Omental fat pad (tissue), 4 donors: ENCODE measurements around the gene CCSAP. TPM values are rescaled to one million over a fixed set of nuclear protein-coding genes. Genes with fewer than 3 reads are reported as not detected.
A peak's percentile ranks its signal among the peaks of the same experiment; 100 is the strongest.

Source experiments
- ATAC-seq: fragments of 150-250 bp; one replicate; pipeline ENCODE4 v1.9.1; 2016; ENCODE audit warnings: mild to moderate bottlenecking, moderate library complexity; ENCODE audit not compliant: low FRiP score
- DNase-seq: peaks from one replicate; pipeline ENCODE4 v3.0.0-alpha.2; 2019; ENCODE audit warnings: low spot score
- total RNA-seq, 4 donors: library from RNA; depleted of rRNA; stranded (reverse); fragments of >200 nt; gene quantifications; one replicate each; pipeline ENCODE4 v1.1.0, GENCODE V29; 2016
- TF ChIP-seq, protein P1 (sequence below), 3 donors: fragments of 450-650 bp; IDR thresholded peaks; one replicate each; pipeline ENCODE4 v1.5.1; 2016 to 2017; ENCODE audit warnings: antibody characterized with exemption in 3 of 3, mild to moderate bottlenecking in 3 of 3, moderate library complexity in 2 of 3

Gene CCSAP, protein sequence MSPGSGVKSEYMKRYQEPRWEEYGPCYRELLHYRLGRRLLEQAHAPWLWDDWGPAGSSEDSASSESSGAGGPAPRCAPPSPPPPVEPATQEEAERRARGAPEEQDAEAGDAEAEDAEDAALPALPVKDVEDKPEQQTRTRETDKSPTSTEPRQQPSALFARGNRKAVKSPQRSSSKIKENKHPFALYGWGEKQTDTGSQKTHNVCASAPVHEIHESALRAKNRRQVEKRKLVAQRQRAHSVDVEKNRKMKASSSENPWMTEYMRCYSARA
- 1 to 10 TPM; 2.5 to 6.0 (median 4.4) TPM for total RNA-seq

DNA sequence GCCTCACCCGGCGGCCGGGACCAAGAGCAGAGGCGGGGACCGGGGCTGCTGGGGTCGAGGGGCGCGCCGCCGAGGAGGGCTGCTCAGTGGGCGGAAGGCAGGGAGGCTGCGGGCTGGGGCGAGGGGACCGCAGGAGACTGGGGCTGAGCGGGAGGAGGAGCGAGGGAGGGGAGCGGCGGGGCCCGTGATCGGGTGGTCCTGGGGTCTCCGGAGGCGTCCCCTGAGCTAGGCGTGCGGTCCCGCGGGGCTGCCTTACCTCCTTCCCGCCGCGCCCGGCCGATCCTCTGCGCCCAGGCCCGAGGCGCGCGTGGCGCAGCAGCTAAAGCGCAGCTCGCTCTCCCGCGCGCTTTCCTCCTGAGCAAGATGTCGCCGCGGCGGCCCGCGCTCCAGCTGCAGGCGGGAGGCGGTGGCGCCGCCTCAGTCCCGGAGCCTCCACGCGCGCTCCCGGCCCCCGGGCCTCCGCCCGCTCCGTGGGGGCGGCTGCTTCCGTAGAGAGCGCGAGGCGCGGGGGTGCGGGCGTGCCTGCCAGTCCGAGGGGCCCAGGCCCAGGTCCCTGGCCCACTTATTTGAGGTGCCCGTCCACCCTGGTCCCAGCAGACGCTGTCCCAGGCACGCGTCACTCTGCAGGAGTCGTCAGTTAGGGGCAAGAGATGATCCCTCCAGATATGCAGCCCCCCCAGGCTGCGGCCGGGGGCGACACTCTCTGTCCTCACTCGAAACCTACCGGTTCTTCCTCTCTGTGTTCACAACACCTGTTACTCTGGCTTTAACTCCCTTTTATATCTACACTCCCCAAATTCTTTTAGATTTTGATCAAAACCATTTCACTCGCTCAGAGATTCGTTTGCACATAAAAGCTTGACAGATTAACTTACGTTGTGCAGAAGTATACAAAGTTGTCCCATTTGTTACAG is at the start of gene CCSAP:
CCSAP (minus strand) TSS at position 392 of the 914 bp plus-strand sequence. CDS start 582 bp downstream, outside the sequence.
- ATAC-seq (peak; percentile 55), DNase-seq (no peak)
- TF ChIP-seq, protein P1, sequence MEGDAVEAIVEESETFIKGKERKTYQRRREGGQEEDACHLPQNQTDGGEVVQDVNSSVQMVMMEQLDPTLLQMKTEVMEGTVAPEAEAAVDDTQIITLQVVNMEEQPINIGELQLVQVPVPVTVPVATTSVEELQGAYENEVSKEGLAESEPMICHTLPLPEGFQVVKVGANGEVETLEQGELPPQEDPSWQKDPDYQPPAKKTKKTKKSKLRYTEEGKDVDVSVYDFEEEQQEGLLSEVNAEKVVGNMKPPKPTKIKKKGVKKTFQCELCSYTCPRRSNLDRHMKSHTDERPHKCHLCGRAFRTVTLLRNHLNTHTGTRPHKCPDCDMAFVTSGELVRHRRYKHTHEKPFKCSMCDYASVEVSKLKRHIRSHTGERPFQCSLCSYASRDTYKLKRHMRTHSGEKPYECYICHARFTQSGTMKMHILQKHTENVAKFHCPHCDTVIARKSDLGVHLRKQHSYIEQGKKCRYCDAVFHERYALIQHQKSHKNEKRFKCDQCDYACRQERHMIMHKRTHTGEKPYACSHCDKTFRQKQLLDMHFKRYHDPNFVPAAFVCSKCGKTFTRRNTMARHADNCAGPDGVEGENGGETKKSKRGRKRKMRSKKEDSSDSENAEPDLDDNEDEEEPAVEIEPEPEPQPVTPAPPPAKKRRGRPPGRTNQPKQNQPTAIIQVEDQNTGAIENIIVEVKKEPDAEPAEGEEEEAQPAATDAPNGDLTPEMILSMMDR (IDR thresholded peaks at IDR 0.05), result no peak

DNA sequence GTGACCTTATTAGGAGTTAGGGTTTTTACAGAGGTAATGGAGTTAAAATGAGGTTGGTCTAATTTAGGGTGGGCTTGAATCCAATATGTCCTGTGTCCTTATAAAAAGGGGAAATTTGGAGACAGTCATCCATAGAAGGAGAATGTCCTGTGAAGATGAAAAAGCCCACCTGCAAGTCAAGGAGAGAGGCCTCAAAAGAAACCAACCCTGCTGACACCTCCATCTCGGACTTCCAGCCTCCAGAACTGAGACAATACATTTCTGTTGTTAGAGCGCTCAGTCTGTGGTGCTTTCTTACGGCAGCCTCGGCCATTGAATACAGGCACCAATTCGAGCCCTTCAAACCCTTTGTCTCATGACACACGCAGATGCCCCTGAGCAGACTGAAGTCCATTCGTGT is 47.3 kb upstream of the CCSAP start:
- no peak for DNase-seq
- TF ChIP-seq, protein P1 (IDR thresholded peaks at IDR 0.05), result no peak

DNA sequence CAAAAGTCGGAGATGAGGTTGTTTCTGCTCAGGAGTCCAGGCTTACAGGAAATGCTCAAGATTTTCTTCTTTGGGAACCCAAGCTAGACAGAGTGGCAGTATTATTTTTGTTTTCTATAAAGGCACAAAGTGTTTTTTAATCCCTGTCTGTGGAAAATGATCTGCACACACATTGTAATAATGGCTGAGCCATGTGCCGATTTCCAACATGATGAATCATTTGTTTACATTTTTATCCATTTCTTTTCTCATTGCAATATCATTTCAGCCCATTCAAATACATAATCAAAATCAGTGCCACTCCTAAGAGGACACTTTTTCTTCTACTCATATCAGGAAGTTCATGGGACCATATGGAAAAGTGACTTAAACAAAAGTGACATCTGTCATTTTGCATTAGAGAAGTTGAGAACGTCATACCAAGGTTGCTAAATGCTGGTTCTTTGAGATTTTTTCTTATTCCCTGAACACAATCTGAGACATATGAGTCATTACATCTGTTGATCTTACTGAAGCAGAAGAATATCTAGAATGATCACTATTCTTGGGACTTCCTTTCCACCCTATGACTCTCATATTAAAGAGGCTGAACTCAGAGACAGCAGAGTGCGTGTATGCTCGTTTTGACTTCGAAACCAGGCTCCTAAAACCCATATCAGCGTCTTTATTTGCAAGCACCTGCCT is 46.2 kb upstream of the CCSAP start:
- DNase-seq (no peak), ATAC-seq (no peak)
- TF ChIP-seq, protein P1 (IDR thresholded peaks at IDR 0.05), result no peak

More for the DNA sequence above, 47.3 kb upstream of the CCSAP start:
- ATAC-seq, result no peak

DNA sequence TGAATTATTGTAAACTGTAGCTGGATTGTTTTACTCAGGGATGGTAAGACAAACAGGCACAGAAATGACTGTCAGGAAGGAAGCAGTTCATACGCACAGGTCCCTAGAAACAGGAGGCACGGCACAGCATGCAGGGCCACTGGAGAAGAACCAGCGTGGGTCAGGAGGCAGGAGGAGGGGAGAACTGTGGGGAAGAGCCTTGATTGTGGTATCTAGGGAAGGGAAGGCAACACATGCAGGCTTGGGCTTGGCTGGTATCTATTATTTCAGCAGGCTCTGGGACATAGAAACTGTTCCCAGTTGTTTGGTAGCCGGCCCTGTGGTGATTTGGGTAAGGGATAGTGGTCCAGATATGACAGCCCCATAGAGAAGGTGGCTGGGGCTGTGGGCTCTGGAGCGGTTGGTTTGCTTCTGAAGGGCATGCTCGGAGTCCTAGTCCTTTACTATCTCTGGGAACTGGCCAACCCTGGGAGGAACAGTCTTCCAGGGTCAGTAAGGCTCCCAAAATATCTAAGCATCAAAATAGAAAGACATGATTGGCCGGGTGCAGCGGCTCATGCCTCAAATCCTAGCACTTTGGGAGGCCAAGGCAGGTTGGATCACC is 43.1 kb upstream of the CCSAP start:
- DNase-seq, result no peak
- no peak for ATAC-seq
- TF ChIP-seq, protein P1 (IDR thresholded peaks at IDR 0.05), result no peak

DNA sequence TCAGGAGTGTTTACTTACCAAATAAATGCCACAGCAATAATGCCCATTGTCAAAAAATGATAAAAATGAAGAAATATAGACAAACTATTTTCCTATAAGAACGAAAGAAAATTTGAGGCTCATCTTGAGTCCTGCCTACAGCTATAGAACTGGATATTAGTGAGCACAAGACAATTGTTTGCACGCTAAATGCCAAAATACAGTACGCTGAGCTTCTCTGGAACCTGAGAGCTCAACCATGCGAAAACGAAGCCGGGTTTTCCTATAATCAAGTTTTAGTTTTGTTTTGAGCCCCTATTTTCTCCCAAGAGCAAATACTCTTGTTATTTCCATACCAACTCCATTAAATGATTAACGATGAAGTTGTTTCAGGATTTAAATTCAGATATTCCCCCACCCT is 42.0 kb upstream of the CCSAP start:
- DNase-seq (no peak), ATAC-seq (no peak)
- TF ChIP-seq, protein P1 (IDR thresholded peaks at IDR 0.05), result no peak

- ATAC-seq (no peak), DNase-seq (no peak)
- TF ChIP-seq, protein P1 (IDR thresholded peaks at IDR 0.05), result no peak
These were observed 41.1 kb upstream of the CCSAP start for GRCh38 chr1:229383961-229384360.
